CD14-positive monocyte (primary cell): ENCODE data around the gene NEO1. TPM values are rescaled to one million over a fixed set of nuclear protein-coding genes. Genes with fewer than 3 reads are reported as not detected.

Source experiments
- DNase-seq, 3 donors: peaks; one replicate each; pipeline ENCODE4 v3.0.0-alpha.2; 2011 to 2022
- H2AFZ ChIP-seq: 2 replicates; pipeline ENCODE4 v1.6.0; 2012; ENCODE audit warnings: mild to moderate bottlenecking, low read depth, low read length, inconsistent platforms; ENCODE audit not compliant: insufficient read depth, poor library complexity, severe bottlenecking
- H3K27ac ChIP-seq, 2 donors: 1 replicate in 1 of 2; 2 replicates in 1 of 2; pipeline ENCODE4 v1.5.1; 2012 to 2013; ENCODE audit warnings: low read length in 2 of 2, control low read depth in 1 of 2, inconsistent platforms in 1 of 2, low read depth in 1 of 2, mild to moderate bottlenecking in 1 of 2
- H3K27me3 ChIP-seq, 2 donors: one replicate each; pipeline versions ENCODE4 v1.6.0 to v1.6.1; 2011 to 2013; ENCODE audit warnings: low read length in 2 of 2; ENCODE audit not compliant: control insufficient read depth in 2 of 2, insufficient read depth in 2 of 2
- H3K36me3 ChIP-seq, 2 donors: replicated peaks in 1 of 2; 1 replicate in 1 of 2; 2 replicates in 1 of 2; pipeline versions ENCODE4 v1.5.1 to v1.6.1; 2012 to 2013; ENCODE audit warnings: low read length in 2 of 2, control low read depth in 1 of 2, inconsistent platforms in 1 of 2, mild to moderate bottlenecking in 1 of 2; ENCODE audit not compliant: insufficient read depth in 2 of 2, control insufficient read depth in 1 of 2
- H3K4me1 ChIP-seq, 2 donors: 1 replicate in 1 of 2; 2 replicates in 1 of 2; pipeline versions ENCODE4 v1.5.1 to v1.6.1; 2012 to 2013; ENCODE audit warnings: low read length in 2 of 2, control low read depth in 1 of 2, inconsistent platforms in 1 of 2, mild to moderate bottlenecking in 1 of 2, moderate library complexity in 1 of 2; ENCODE audit not compliant: insufficient read depth in 2 of 2, control insufficient read depth in 1 of 2
- H3K4me2 ChIP-seq: replicated peaks from 2 replicates; pipeline ENCODE3; 2012; ENCODE audit warnings: low read length, moderate library complexity, mild to moderate bottlenecking; ENCODE audit not compliant: poor library complexity, severe bottlenecking; ENCODE audit errors: extremely low read depth
- H3K4me3 ChIP-seq, 3 experiments: fragments of 200-600 bp in 1 of 3; sonication (generic) in 1 of 3; replicated peaks in 1 of 3; 1 replicate in 2 of 3; 2 replicates in 1 of 3; pipeline ENCODE4 v1.5.1; 2011 to 2013; ENCODE audit warnings: low read length in 3 of 3, mild to moderate bottlenecking in 3 of 3, control low read depth in 2 of 3, low read depth in 2 of 3, inconsistent platforms in 1 of 3, moderate library complexity in 1 of 3
- H3K79me2 ChIP-seq: 2 replicates; pipeline ENCODE4 v1.6.0; 2012; ENCODE audit warnings: mild to moderate bottlenecking, control low read depth, inconsistent platforms, low read length, moderate library complexity; ENCODE audit not compliant: insufficient read depth
- H3K9ac ChIP-seq: 2 replicates; pipeline ENCODE4 v1.6.0; 2017; ENCODE audit warnings: low read length, mild to moderate bottlenecking; ENCODE audit not compliant: insufficient read depth, poor library complexity, severe bottlenecking
- H3K9me3 ChIP-seq, 2 donors: replicated peaks in 1 of 2; 1 replicate in 1 of 2; 2 replicates in 1 of 2; pipeline versions ENCODE4 v1.5.1 to v1.6.1; 2012 to 2013; ENCODE audit warnings: low read length in 2 of 2, control low read depth in 1 of 2; ENCODE audit not compliant: control insufficient read depth in 1 of 2, insufficient read depth in 1 of 2
- H4K20me1 ChIP-seq: 2 replicates; pipeline ENCODE4 v1.6.0; 2012; ENCODE audit warnings: mild to moderate bottlenecking, low read length, control low read depth, moderate library complexity; ENCODE audit not compliant: insufficient read depth
- H3K27ac Mint-ChIP-seq, 7 donors: one replicate each; pipeline ENCODE4 v1.8.0; 2020; ENCODE audit warnings: mild to moderate bottlenecking in 7 of 7, mixed read lengths in 7 of 7, moderate library complexity in 6 of 7, inconsistent platforms in 2 of 7
- H3K27me3 Mint-ChIP-seq, 3 donors: one replicate each; pipeline ENCODE4 v1.8.0; 2021 to 2022; ENCODE audit warnings: low read depth in 3 of 3, mild to moderate bottlenecking in 3 of 3, mixed read lengths in 3 of 3, moderate library complexity in 3 of 3, inconsistent platforms in 1 of 3
- H3K36me3 Mint-ChIP-seq, 2 donors: one replicate each; pipeline ENCODE4 v1.8.0; 2020; ENCODE audit warnings: mixed read lengths in 2 of 2, inconsistent platforms in 1 of 2, mild to moderate bottlenecking in 1 of 2
- H3K4me1 Mint-ChIP-seq: one replicate; pipeline ENCODE4 v1.8.0; 2020; ENCODE audit warnings: mild to moderate bottlenecking, mixed read lengths
- H3K4me3 Mint-ChIP-seq, 2 donors: one replicate each; pipeline ENCODE4 v1.8.0; 2020; ENCODE audit warnings: mild to moderate bottlenecking in 2 of 2, mixed read lengths in 2 of 2, moderate library complexity in 1 of 2
- H3K9me3 Mint-ChIP-seq, 7 donors: one replicate each; pipeline ENCODE4 v1.8.0; 2020 to 2022; ENCODE audit warnings: mixed read lengths in 7 of 7, mild to moderate bottlenecking in 6 of 7, moderate library complexity in 6 of 7, inconsistent platforms in 2 of 7
- WGBS: methylation state at CpG from one replicate; pipeline ENCODE4 v1.1.5; 2013; ENCODE audit warnings: missing lambda C conversion rate; ENCODE audit not compliant: insufficient coverage; 5-methylcytosine and 5-hydroxymethylcytosine counted together
- intact Hi-C, 2 donors: fragments of 100-400 bp; cut with micrococcal nuclease; formaldehyde crosslinking; loops; one replicate each; pipeline versions ENCODE4 v1.15.0 to v1.15.1; 2023
- polyA plus RNA-seq, 3 donors: library from polyadenylated mRNA; depleted of rRNA in 1 of 3; unstranded in 2 of 3; stranded (reverse) in 1 of 3; fragments of 300-500 nt in 2 of 3; fragments of >200 nt in 1 of 3; fragmentation: Illumina TruSeq in 2 of 3; gene quantifications; 1 replicate in 2 of 3; 2 replicates in 1 of 3; pipeline ENCODE4 v1.2.3, GENCODE V29; 2012 to 2021
- TF ChIP-seq, protein P1 (sequence below): fragments of 200-600 bp; IDR thresholded peaks from one replicate; pipeline ENCODE4 v1.8.0; 2022; ENCODE audit warnings: antibody characterized with exemption, mild to moderate bottlenecking

The NEO1 gene
- polyA plus RNA-seq, 3 donors = 0.03 to 0.06 TPM; not detected in 1

DNA sequence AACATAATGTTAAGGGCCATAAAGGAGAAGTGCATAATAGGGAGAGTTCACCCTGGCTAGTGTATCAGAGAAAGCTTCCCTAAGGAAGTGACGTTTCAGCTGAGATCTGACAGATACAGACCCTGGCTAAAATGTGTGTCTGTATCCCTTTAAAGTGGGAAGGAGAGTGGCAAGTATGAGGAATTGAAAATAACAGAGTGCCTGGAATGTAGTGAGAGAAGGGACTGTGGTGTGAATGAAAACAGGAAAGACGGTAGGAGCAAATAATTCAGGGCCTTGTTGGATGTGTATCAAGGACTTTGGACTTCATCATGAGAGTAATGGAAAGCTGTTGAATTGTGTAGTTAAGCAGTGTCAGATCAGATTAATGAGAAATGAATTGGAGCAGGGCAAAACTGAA, 30.5 kb downstream of the NEO1 start:
- H3K27ac ChIP-seq = no peak overlapping the region
- H3K27me3 ChIP-seq = peaks cover 11 to 15% of the 10 kb centered on the region in 2 donors
- H3K4me1 ChIP-seq = no peaks in the 10 kb centered on the region
- intact Hi-C loops = loop anchor here (10.0 kb wide), 2 partner anchors 288 to 358 kb away; no protein-coding TSS in a partner anchor
- no peaks in the 10 kb centered on the region for H3K79me2 ChIP-seq
- TF ChIP-seq, protein P1, sequence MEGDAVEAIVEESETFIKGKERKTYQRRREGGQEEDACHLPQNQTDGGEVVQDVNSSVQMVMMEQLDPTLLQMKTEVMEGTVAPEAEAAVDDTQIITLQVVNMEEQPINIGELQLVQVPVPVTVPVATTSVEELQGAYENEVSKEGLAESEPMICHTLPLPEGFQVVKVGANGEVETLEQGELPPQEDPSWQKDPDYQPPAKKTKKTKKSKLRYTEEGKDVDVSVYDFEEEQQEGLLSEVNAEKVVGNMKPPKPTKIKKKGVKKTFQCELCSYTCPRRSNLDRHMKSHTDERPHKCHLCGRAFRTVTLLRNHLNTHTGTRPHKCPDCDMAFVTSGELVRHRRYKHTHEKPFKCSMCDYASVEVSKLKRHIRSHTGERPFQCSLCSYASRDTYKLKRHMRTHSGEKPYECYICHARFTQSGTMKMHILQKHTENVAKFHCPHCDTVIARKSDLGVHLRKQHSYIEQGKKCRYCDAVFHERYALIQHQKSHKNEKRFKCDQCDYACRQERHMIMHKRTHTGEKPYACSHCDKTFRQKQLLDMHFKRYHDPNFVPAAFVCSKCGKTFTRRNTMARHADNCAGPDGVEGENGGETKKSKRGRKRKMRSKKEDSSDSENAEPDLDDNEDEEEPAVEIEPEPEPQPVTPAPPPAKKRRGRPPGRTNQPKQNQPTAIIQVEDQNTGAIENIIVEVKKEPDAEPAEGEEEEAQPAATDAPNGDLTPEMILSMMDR = no peak
- peaks cover 13 to 17% (median 14%) of the 10 kb centered on the region in 3 donors for H3K27me3 Mint-ChIP-seq
- H3K4me3 ChIP-seq = no peak overlapping the region
- H3K9me3 ChIP-seq = no peaks in the 10 kb centered on the region
- no peaks in the 10 kb centered on the region for H3K36me3 Mint-ChIP-seq
- peaks cover 0 to 3% (median 0%) of the 10 kb centered on the region in 7 donors for H3K9me3 Mint-ChIP-seq
- no peak overlapping the region for H3K9ac ChIP-seq
- H3K4me2 ChIP-seq = no peak overlapping the region
- no peak overlapping the region for H2AFZ ChIP-seq
- no peaks in the 10 kb centered on the region for H4K20me1 ChIP-seq
- no peak overlapping the region for H3K27ac Mint-ChIP-seq
- no peak for DNase-seq
- H3K4me3 Mint-ChIP-seq = no peak overlapping the region
- no peaks in the 10 kb centered on the region for H3K4me1 Mint-ChIP-seq
- no peaks in the 10 kb centered on the region for H3K36me3 ChIP-seq
- 33% methylated on average over 2 of the region's 2 CpGs for WGBS

DNA sequence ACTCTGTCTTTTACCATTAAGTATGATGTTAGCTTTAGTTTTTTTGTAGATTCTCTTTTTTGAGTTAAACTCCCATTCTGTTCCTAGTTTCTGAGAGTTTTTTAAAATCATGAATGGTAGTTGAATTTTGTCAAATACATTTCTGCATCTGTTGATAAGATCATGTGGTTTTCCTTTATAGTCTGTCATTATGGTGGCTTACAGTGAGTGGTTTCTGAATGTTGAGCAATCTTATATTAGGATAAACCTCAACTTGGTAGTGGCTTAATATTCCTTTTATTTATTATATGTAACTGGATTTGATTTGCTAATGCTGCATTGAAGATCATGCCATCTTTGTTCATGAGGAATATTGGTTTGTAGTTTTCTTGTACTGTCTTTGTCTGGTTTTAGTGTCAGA, 34.8 kb downstream of the NEO1 start:
- H3K4me1 Mint-ChIP-seq = no peaks in the 10 kb centered on the region
- H3K36me3 Mint-ChIP-seq = no peaks in the 10 kb centered on the region
- DNase-seq = no peak
- no peak overlapping the region for H3K4me3 Mint-ChIP-seq
- peaks cover 6 to 22% of the 10 kb centered on the region in 2 donors for H3K27me3 ChIP-seq
- no peaks in the 10 kb centered on the region for H3K4me1 ChIP-seq
- H3K36me3 ChIP-seq = no peaks in the 10 kb centered on the region
- H3K79me2 ChIP-seq = no peaks in the 10 kb centered on the region
- intact Hi-C loops = loop anchor here (10.0 kb wide), 2 partner anchors 292 to 362 kb away; no protein-coding TSS in a partner anchor
- H3K9me3 Mint-ChIP-seq = peaks cover 0 to 3% (median 0%) of the 10 kb centered on the region in 7 donors
- H3K4me2 ChIP-seq = no peak overlapping the region
- H3K27ac Mint-ChIP-seq = no peak overlapping the region
- H3K9ac ChIP-seq = no peak overlapping the region
- H4K20me1 ChIP-seq = no peaks in the 10 kb centered on the region
- H3K27ac ChIP-seq = no peak overlapping the region
- peaks cover 14 to 23% (median 19%) of the 10 kb centered on the region in 3 donors for H3K27me3 Mint-ChIP-seq
- no peak overlapping the region for H2AFZ ChIP-seq
- TF ChIP-seq, protein P1 = no peak
- no peaks in the 10 kb centered on the region for H3K9me3 ChIP-seq
- H3K4me3 ChIP-seq = no peak overlapping the region
